PC-3 (cell line): Measurements from ENCODE around the gene ZNF165. TPM values are rescaled to one million over a fixed set of nuclear protein-coding genes. Genes with fewer than 3 reads are reported as not detected.
"Not testable (repeated sequence)": the region's sequence is repeated elsewhere in the genome, so short reads cannot be mapped to it uniquely, and the experiment has no call there.

Experiments
- ATAC-seq: fragments of 200-7000 bp; cut with Tn5 transposase; 2 replicates; pipeline ENCODE4 v1.9.1; 2020; ENCODE audit warnings: mild to moderate bottlenecking, moderate library complexity
- BruUV-seq: library from RNA; stranded (reverse); fragments of 400-500 nt; replicated peaks from 2 replicates; lab custom pipeline; 2021; lab: Mats Ljungman, UMichigan
- CTCF ChIA-PET: fragments of 300-600 bp; sonication (Branson Sonifier 250); formaldehyde crosslinking; loops from one replicate; lab custom pipeline; 2022; ENCODE audit warnings: antibody characterized with exemption; lab: Charles Lee
- POLR2A ChIA-PET: fragments of 300-600 bp; sonication (Branson Sonifier 250); formaldehyde crosslinking; loops from one replicate; lab custom pipeline; 2022; ENCODE audit warnings: antibody characterized with exemption; ENCODE audit not compliant: unreplicated experiment; lab: Charles Lee
- DNase-seq: peaks from one replicate; pipeline ENCODE4 v3.0.0-alpha.2; 2015
- H2AFZ ChIP-seq: fragments of 300-600 bp; sonication (generic); 2 replicates; pipeline ENCODE4 v1.6.0; 2016; ENCODE audit warnings: antibody characterized with exemption, low read length
- H3F3A ChIP-seq: fragments of 300-600 bp; sonication (generic); one replicate; pipeline ENCODE4 v1.6.0; 2017; ENCODE audit warnings: antibody characterized with exemption, low read length, control low read depth, mild to moderate bottlenecking; ENCODE audit not compliant: unreplicated experiment
- H3K27ac ChIP-seq: fragments of 300-600 bp; sonication (generic); 2 replicates; pipeline ENCODE4 v1.5.1; 2016; ENCODE audit warnings: mild to moderate bottlenecking, low read length
- H3K27me3 ChIP-seq: fragments of 300-600 bp; sonication (generic); 2 replicates; pipeline ENCODE4 v1.6.1; 2016; ENCODE audit warnings: low read length, mixed read lengths
- H3K36me3 ChIP-seq: fragments of 300-600 bp; sonication (generic); 2 replicates; pipeline ENCODE4 v1.6.1; 2016; ENCODE audit warnings: low read depth, mixed run types, low read length, mixed read lengths
- H3K4me1 ChIP-seq: fragments of 300-600 bp; sonication (generic); 2 replicates; pipeline ENCODE4 v1.5.1; 2016; ENCODE audit warnings: low read length; ENCODE audit not compliant: insufficient read depth
- H3K4me2 ChIP-seq: fragments of 300-600 bp; sonication (generic); 2 replicates; pipeline ENCODE4 v1.6.0; 2016; ENCODE audit warnings: low read length
- H3K4me3 ChIP-seq: fragments of 300-600 bp; sonication (generic); 2 replicates; pipeline ENCODE4 v1.5.1; 2016; ENCODE audit warnings: mild to moderate bottlenecking, low read length, mixed read lengths
- H3K79me2 ChIP-seq: fragments of 300-600 bp; sonication (generic); 2 replicates; pipeline ENCODE4 v1.6.1; 2017; ENCODE audit warnings: low read length, mixed read lengths
- H3K9ac ChIP-seq: fragments of 300-600 bp; sonication (generic); 2 replicates; pipeline ENCODE4 v1.6.0; 2016; ENCODE audit warnings: mild to moderate bottlenecking, low read length
- H3K9me2 ChIP-seq: fragments of 300-600 bp; sonication (generic); replicated peaks from 2 replicates; pipeline ENCODE4 v1.6.1; 2016; ENCODE audit warnings: mixed run types, low read length, mixed read lengths
- H3K9me3 ChIP-seq: fragments of 300-600 bp; sonication (generic); 2 replicates; pipeline ENCODE4 v1.6.1; 2016; ENCODE audit warnings: low read length, mixed read lengths
- H4K20me1 ChIP-seq: fragments of 300-600 bp; sonication (generic); 2 replicates; pipeline ENCODE4 v1.6.1; 2016; ENCODE audit warnings: low read length, mixed read lengths
- EZH2 ChIP-seq: fragments of 300-600 bp; sonication (generic); IDR thresholded peaks from one replicate; pipeline ENCODE4 v1.6.1; 2017; ENCODE audit warnings: antibody characterized with exemption, mild to moderate bottlenecking, low read length; ENCODE audit not compliant: unreplicated experiment
- EZH2phosphoT487 ChIP-seq: fragments of 300-600 bp; sonication (generic); IDR thresholded peaks from 2 replicates; pipeline ENCODE4 v1.6.1; 2018; ENCODE audit warnings: mild to moderate bottlenecking, antibody characterized with exemption, low read length, borderline replicate concordance
- intact Hi-C: fragments of 100-400 bp; cut with micrococcal nuclease; formaldehyde crosslinking; loops from 2 replicates; pipeline ENCODE4 v1.9.0; 2023
- total RNA-seq: library from RNA; depleted of rRNA; stranded (reverse); fragments of >200 nt; gene quantifications from 2 replicates; pipeline ENCODE4 v1.2.3, GENCODE V29; 2014
- TF ChIP-seq, protein P1 (sequence below): fragments of 300-600 bp; sonication (generic); conservative IDR thresholded peaks from 2 replicates; pipeline ENCODE4 v1.5.1; 2017; ENCODE audit warnings: antibody characterized with exemption, low read depth, mild to moderate bottlenecking, low read length

The ZNF165 gene
- total RNA-seq, 1 experiment from 2014 or later: 12.1 TPM

DNA sequence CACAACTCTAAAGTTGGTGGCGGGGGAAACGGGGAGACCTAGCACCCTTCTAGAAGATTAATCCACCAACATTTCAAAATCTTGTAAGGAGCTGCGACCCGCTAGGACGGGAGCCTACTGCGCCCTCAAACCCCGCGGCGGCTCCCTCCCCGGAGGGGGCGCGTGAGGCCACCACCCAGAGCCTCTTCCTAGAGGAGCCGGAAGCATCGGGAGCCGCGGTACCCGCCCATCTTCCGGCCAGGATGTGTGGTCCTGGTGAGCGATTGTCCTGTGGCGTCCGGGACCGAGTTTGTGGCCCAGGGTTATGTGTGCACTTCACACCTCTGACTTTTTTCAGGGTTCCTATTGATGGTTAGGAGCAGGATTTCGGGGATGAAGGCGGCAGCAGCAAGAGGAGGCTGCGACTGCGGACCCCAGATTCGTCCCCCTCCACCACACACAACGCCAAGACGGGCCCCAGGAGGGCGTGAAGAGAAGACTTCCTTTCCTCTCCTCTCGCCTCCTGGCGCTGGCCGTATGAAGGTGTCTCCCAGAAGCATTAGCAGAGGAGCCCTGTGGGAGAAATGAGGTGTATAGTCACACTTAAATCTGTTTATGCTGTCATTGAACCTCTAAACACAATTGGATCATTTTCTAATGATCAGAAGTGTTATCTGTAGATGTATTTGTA is 10.7 kb downstream of the ZNF165 start:
- no peak overlapping the region for H3K4me3 ChIP-seq
- ChIA-PET POLR2A (no interaction called here), CTCF (no interaction called here)
- H3K27me3 ChIP-seq: no peaks in the 10 kb centered on the region
- H4K20me1 ChIP-seq: no peaks in the 10 kb centered on the region
- DNase-seq (no peak), ATAC-seq (no peak)
- BruUV-seq: no TSS peak
- H3K36me3 ChIP-seq: peaks cover 47% of the 10 kb centered on the region
- H3K9ac ChIP-seq: no peak overlapping the region
- no peak for TF ChIP-seq EZH2
- no peak for TF ChIP-seq EZH2phosphoT487
- TF ChIP-seq, protein P1, sequence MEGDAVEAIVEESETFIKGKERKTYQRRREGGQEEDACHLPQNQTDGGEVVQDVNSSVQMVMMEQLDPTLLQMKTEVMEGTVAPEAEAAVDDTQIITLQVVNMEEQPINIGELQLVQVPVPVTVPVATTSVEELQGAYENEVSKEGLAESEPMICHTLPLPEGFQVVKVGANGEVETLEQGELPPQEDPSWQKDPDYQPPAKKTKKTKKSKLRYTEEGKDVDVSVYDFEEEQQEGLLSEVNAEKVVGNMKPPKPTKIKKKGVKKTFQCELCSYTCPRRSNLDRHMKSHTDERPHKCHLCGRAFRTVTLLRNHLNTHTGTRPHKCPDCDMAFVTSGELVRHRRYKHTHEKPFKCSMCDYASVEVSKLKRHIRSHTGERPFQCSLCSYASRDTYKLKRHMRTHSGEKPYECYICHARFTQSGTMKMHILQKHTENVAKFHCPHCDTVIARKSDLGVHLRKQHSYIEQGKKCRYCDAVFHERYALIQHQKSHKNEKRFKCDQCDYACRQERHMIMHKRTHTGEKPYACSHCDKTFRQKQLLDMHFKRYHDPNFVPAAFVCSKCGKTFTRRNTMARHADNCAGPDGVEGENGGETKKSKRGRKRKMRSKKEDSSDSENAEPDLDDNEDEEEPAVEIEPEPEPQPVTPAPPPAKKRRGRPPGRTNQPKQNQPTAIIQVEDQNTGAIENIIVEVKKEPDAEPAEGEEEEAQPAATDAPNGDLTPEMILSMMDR: no peak
- no peak overlapping the region for H2AFZ ChIP-seq
- no peaks in the 10 kb centered on the region for H3K79me2 ChIP-seq
- H3K9me3 ChIP-seq: peaks cover 29% of the 10 kb centered on the region
- no peak overlapping the region for H3K4me2 ChIP-seq
- H3F3A ChIP-seq: no peaks in the 10 kb centered on the region
- intact Hi-C loops: no loop called here
- no peak overlapping the region for H3K27ac ChIP-seq
- no peaks in the 10 kb centered on the region for H3K9me2 ChIP-seq
- H3K4me1 ChIP-seq: no peaks in the 10 kb centered on the region

DNA sequence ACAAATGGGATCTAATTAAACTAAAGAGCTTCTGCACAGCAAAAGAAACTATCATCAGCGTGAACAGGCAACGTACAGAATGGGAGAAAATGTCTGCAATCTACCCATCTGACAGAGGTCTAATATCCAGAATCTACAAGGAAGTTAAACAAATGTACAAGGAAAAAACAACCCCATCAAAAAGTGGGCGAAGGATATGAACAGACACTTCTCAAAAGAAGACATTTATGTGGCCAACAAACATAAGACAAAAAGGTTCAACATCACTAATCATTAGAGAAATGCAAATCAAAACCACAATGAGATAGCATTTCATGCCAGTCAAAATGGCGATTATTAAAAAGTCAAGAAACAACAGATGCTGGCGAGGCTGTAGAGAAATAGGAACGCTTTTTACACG is 21.9 kb downstream of the ZNF165 start:
- H3K36me3 ChIP-seq, H3K79me2 ChIP-seq, H3K27me3 ChIP-seq, POLR2A ChIA-PET, H4K20me1 ChIP-seq, H3K9ac ChIP-seq, DNase-seq, H3K9me2 ChIP-seq, H3K4me1 ChIP-seq, intact Hi-C loops, H3K4me2 ChIP-seq, H3F3A ChIP-seq, H3K4me3 ChIP-seq, BruUV-seq, H3K27ac ChIP-seq, H3K9me3 ChIP-seq, ATAC-seq, CTCF ChIA-PET, H2AFZ ChIP-seq: not testable (repeated sequence)

- POLR2A ChIA-PET, H3K9ac ChIP-seq, H3K27ac ChIP-seq, H4K20me1 ChIP-seq, CTCF ChIA-PET, ATAC-seq, H3K4me1 ChIP-seq, H3K27me3 ChIP-seq, H3F3A ChIP-seq, H3K4me3 ChIP-seq, H3K9me3 ChIP-seq, H3K79me2 ChIP-seq, H3K9me2 ChIP-seq, H2AFZ ChIP-seq, BruUV-seq, H3K4me2 ChIP-seq, DNase-seq, H3K36me3 ChIP-seq, intact Hi-C loops: not testable (repeated sequence)
Measured at GRCh38 chr6:28102699-28103098, 22.3 kb downstream of the ZNF165 start.
